A549 (cell line): ENCODE measurements around the gene HS6ST1. TPM values are rescaled to one million over a fixed set of nuclear protein-coding genes. Genes with fewer than 3 reads are reported as not detected.
A peak's percentile ranks its signal among the peaks of the same experiment; 100 is the strongest.

Source experiments
- ATAC-seq, 2 experiments: fragments of 200-7000 bp in 1 of 2; fragments of >200 bp in 1 of 2; cut with Nextera tagmentation in 1 of 2; cut with Tn5 transposase in 1 of 2; 3 replicates each; pipeline versions ENCODE4 v1.8.0 to v1.9.1; 2018 to 2020; ENCODE audit warnings: mild to moderate bottlenecking in 1 of 2, moderate library complexity in 1 of 2
- CTCF ChIA-PET: fragments of 300-600 bp; sonication (Branson Sonifier 250); formaldehyde crosslinking; extraction: SDS; loops from one replicate; lab custom pipeline; 2021; ENCODE audit warnings: antibody characterized with exemption, inconsistent platforms; lab: Yijun Ruan, JAX
- POLR2A ChIA-PET: fragments of 350-600 bp; formaldehyde crosslinking; extraction: SDS; loops from one replicate; lab custom pipeline; 2021; ENCODE audit warnings: antibody characterized with exemption, inconsistent platforms; lab: Yijun Ruan, JAX
- DNase-seq, 2 experiments: peaks; one replicate each; pipeline versions ENCODE4 v3.0.0 to v3.0.0-alpha.2; 2011 to 2016; ENCODE audit warnings: low read depth in 1 of 2, low spot score in 1 of 2
- FAIRE-seq: peaks from 2 replicates; lab custom pipeline; 2011; peaks lifted over from hg19 to GRCh38; lab: Jason Lieb, UNC
- H3K27ac ChIP-seq, 2 experiments: fragments of >200 bp; sonication (Bioruptor Twin); formaldehyde crosslinking; 3 replicates each; pipeline ENCODE4 v1.5.1; 2016 to 2017
- H3K4me1 ChIP-seq: fragments of >200 bp; sonication (Bioruptor Twin); formaldehyde crosslinking; 3 replicates; pipeline ENCODE4 v1.6.1; 2016
- H3K4me2 ChIP-seq: fragments of >200 bp; sonication (Bioruptor Twin); formaldehyde crosslinking; 3 replicates; pipeline ENCODE4 v1.6.1; 2016
- H3K4me3 ChIP-seq: fragments of >200 bp; sonication (Bioruptor Twin); formaldehyde crosslinking; 3 replicates; pipeline ENCODE4 v1.5.1; 2016
- H3K9me3 ChIP-seq: fragments of >200 bp; sonication (Bioruptor Twin); formaldehyde crosslinking; 3 replicates; pipeline ENCODE4 v1.6.1; 2016
- ATOH8 ChIP-seq: fragments of 250-450 bp; sonication (Bioruptor Pico); IDR thresholded peaks from 2 replicates; pipeline ENCODE4 v1.5.0; 2020; ENCODE audit warnings: low read depth, mild to moderate bottlenecking, moderate library complexity
- BHLHE40 ChIP-seq: IDR thresholded peaks from 2 replicates; pipeline ENCODE4 v1.6.1; 2012; ENCODE audit warnings: low read depth, low read length, inconsistent platforms
- CBX2 ChIP-seq: fragments of 200-600 bp; sonication (generic); IDR thresholded peaks from 2 replicates; pipeline ENCODE4 v1.6.1; 2016; ENCODE audit warnings: low read depth, mild to moderate bottlenecking, borderline replicate concordance
- CBX8 ChIP-seq: fragments of 200-600 bp; sonication (generic); IDR thresholded peaks from 2 replicates; pipeline ENCODE4 v1.6.1; 2016
- CEBPB ChIP-seq, 2 experiments: fragments of >200 bp in 1 of 2; sonication (Bioruptor Twin) in 1 of 2; formaldehyde crosslinking in 1 of 2; IDR thresholded peaks; 2 replicates each; pipeline ENCODE4 v1.6.1; 2012 to 2016
- CHD4 ChIP-seq: fragments of 200-600 bp; sonication (generic); IDR thresholded peaks from 2 replicates; pipeline ENCODE4 v1.6.1; 2016; ENCODE audit warnings: antibody characterized with exemption, mild to moderate bottlenecking, borderline replicate concordance
- CTCF ChIP-seq: fragments of >200 bp; sonication (Bioruptor Twin); formaldehyde crosslinking; IDR thresholded peaks from 3 replicates; pipeline ENCODE4 v1.5.1; 2016
- EHF ChIP-seq: fragments of 250-450 bp; sonication (Bioruptor Pico); IDR thresholded peaks from 2 replicates; pipeline ENCODE4 v1.5.0; 2020; ENCODE audit warnings: mild to moderate bottlenecking
- ESRRA ChIP-seq: fragments of 150-350 bp; IDR thresholded peaks from 2 replicates; pipeline ENCODE4 v1.6.1; 2014; ENCODE audit warnings: mild to moderate bottlenecking, low read length, borderline replicate concordance
- FOXS1 ChIP-seq: fragments of 250-450 bp; sonication (Bioruptor Pico); IDR thresholded peaks from 2 replicates; pipeline ENCODE4 v1.5.0; 2020; ENCODE audit warnings: mild to moderate bottlenecking, moderate library complexity
- GATA3 ChIP-seq: IDR thresholded peaks from 2 replicates; pipeline ENCODE4 v1.6.1; 2012; ENCODE audit warnings: borderline replicate concordance
- HES2 ChIP-seq: fragments of >200 bp; sonication (Bioruptor Twin); formaldehyde crosslinking; IDR thresholded peaks from 2 replicates; pipeline ENCODE4 v1.6.1; 2016
- HOXA7 ChIP-seq: fragments of 250-450 bp; sonication (Bioruptor Pico); IDR thresholded peaks from 2 replicates; pipeline ENCODE4 v1.5.0; 2020; ENCODE audit warnings: mild to moderate bottlenecking, moderate library complexity
- HOXB13 ChIP-seq: fragments of 250-450 bp; sonication (Bioruptor Pico); IDR thresholded peaks from 2 replicates; pipeline ENCODE4 v1.5.0; 2020; ENCODE audit warnings: low read depth, mild to moderate bottlenecking, moderate library complexity
- HOXB5 ChIP-seq: fragments of 250-450 bp; sonication (Bioruptor Pico); IDR thresholded peaks from 2 replicates; pipeline ENCODE4 v1.5.0; 2020; ENCODE audit warnings: mild to moderate bottlenecking, moderate library complexity
- JUNB ChIP-seq: fragments of >200 bp; sonication (Bioruptor Twin); formaldehyde crosslinking; IDR thresholded peaks from 2 replicates; pipeline ENCODE4 v1.6.1; 2016
- KDM5A ChIP-seq: fragments of 200-600 bp; sonication (generic); IDR thresholded peaks from 2 replicates; pipeline ENCODE4 v1.6.1; 2016; ENCODE audit warnings: antibody characterized with exemption, mild to moderate bottlenecking
- NFE2L2 ChIP-seq: fragments of 150-350 bp; conservative IDR thresholded peaks from 2 replicates; pipeline ENCODE4 v1.6.1; 2014; ENCODE audit warnings: low read length
- PBX3 ChIP-seq: IDR thresholded peaks from 2 replicates; pipeline ENCODE4 v1.6.1; 2012
- PHF8 ChIP-seq: fragments of 200-600 bp; sonication (generic); IDR thresholded peaks from 2 replicates; pipeline ENCODE4 v1.6.1; 2016; ENCODE audit warnings: low read depth, mild to moderate bottlenecking, antibody characterized with exemption, moderate library complexity, borderline replicate concordance
- POLR2A ChIP-seq: IDR thresholded peaks from 2 replicates; pipeline ENCODE4 v1.6.1; 2012; ENCODE audit warnings: mild to moderate bottlenecking, low read length
- POLR2AphosphoS2 ChIP-seq: conservative IDR thresholded peaks from 2 replicates; pipeline ENCODE4 v1.6.1; 2012; ENCODE audit warnings: low read length, improper control_type of control experiment, inconsistent platforms
- RARB ChIP-seq: fragments of 250-450 bp; sonication (Bioruptor Pico); IDR thresholded peaks from 2 replicates; pipeline ENCODE4 v1.8.0; 2021; ENCODE audit warnings: mild to moderate bottlenecking, moderate library complexity
- RFX5 ChIP-seq: fragments of 450-650 bp; IDR thresholded peaks from 2 replicates; pipeline ENCODE4 v1.7.1; 2014; ENCODE audit warnings: antibody characterized with exemption, mild to moderate bottlenecking, moderate library complexity
- TFCP2L1 ChIP-seq: fragments of 250-450 bp; sonication (Bioruptor Pico); IDR thresholded peaks from 2 replicates; pipeline ENCODE4 v1.5.0; 2021; ENCODE audit warnings: mild to moderate bottlenecking
- ZFP36 ChIP-seq: fragments of 450-650 bp; IDR thresholded peaks from 2 replicates; pipeline ENCODE4 v1.6.1; 2014; ENCODE audit warnings: borderline replicate concordance; ENCODE audit not compliant: partially characterized antibody
- WGBS: methylation state at CpG from one replicate; pipeline ENCODE4 v1.1.6; 2017; ENCODE audit errors: missing lambda C conversion rate; 5-methylcytosine and 5-hydroxymethylcytosine counted together
- polyA plus RNA-seq, 4 experiments: library from polyadenylated mRNA; depleted of rRNA in 3 of 4; stranded (reverse); fragments of >200 nt; fragmentation: RNase III in 1 of 4; extraction: RNeasy Plus Mini Kit Qiagen cat#74134 plus additional on column Dnase treatment in 1 of 4; gene quantifications; 2 replicates in 3 of 4; 3 replicates in 1 of 4; pipeline ENCODE4 v1.2.3, GENCODE V29; 2011 to 2017
- TF ChIP-seq, protein P1 (sequence below): fragments of 150-350 bp; IDR thresholded peaks from 2 replicates; pipeline ENCODE4 v1.6.1; 2014; ENCODE audit warnings: low read depth, mild to moderate bottlenecking, low read length

Gene HS6ST1
- polyA plus RNA-seq, 2 of the 4 experiments (the other 2 are of a cell fraction): 3.8 to 11.6 TPM

- no peak for ATAC-seq
- H3K4me2 ChIP-seq: no peak overlapping the region
- WGBS: 92% methylated on average over 6 of the region's 8 CpGs
- TF ChIP-seq JUNB (no peak), HES2 (no peak), POLR2AphosphoS2 (no peak), ESRRA (no peak)
- TF ChIP-seq, protein P1, sequence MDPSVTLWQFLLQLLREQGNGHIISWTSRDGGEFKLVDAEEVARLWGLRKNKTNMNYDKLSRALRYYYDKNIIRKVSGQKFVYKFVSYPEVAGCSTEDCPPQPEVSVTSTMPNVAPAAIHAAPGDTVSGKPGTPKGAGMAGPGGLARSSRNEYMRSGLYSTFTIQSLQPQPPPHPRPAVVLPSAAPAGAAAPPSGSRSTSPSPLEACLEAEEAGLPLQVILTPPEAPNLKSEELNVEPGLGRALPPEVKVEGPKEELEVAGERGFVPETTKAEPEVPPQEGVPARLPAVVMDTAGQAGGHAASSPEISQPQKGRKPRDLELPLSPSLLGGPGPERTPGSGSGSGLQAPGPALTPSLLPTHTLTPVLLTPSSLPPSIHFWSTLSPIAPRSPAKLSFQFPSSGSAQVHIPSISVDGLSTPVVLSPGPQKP: no peak
- TF ChIP-seq, all 56 proteins: peak for 0
- Histone ChIP-seq H3K9me3 (no peaks in the 10 kb centered on the region), H3K27ac (no peak overlapping the region), H3K4me1 (peaks cover 9% of the 10 kb centered on the region; the same call in 2 of the 3 replicates), H3K4me3 (no peak overlapping the region)
- no peak for FAIRE-seq
- no peak for DNase-seq
- ChIA-PET CTCF (interaction anchor here (1.2 kb wide), 1 partner anchor 11 kb away, joined by 4 read pairs; no protein-coding TSS in a partner anchor), POLR2A (no interaction called here)
These were observed 45.8 kb upstream of the HS6ST1 start for GRCh38 chr2:128364441-128364911.

GRCh38 chr2:128363934-128364361 is 45.3 kb upstream of the HS6ST1 start:
- H3K9me3 ChIP-seq: no peaks in the 10 kb centered on the region
- peaks cover 9% of the 10 kb centered on the region; the same call in 2 of the 3 replicates for H3K4me1 ChIP-seq
- TF ChIP-seq POLR2A: no peak
- TF ChIP-seq HOXB13 (CRISPR knock-in tag): no peak
- TF ChIP-seq TFCP2L1 (CRISPR knock-in tag): no peak
- TF ChIP-seq ESRRA: no peak
- TF ChIP-seq FOXS1 (CRISPR knock-in tag): no peak
- TF ChIP-seq CBX8: no peak
- TF ChIP-seq KDM5A: no peak
- TF ChIP-seq CTCF: no peak
- TF ChIP-seq CHD4: no peak
- no peak for TF ChIP-seq RFX5
- TF ChIP-seq PHF8: no peak
- no peak for TF ChIP-seq CBX2
- TF ChIP-seq BHLHE40: no peak
- no peak for TF ChIP-seq ATOH8
- no peak for TF ChIP-seq GATA3
- TF ChIP-seq HOXB5 (CRISPR knock-in tag): no peak
- no peak for TF ChIP-seq HOXA7 (CRISPR knock-in tag)
- TF ChIP-seq, all 56 proteins: peak for 0
- DNase-seq: no peak
- 83% methylated on average over 11 of the region's 11 CpGs for WGBS
- no peak for ATAC-seq
- CTCF ChIA-PET: interaction anchor here (1.2 kb wide), 1 partner anchor 11 kb away, joined by 4 read pairs; no protein-coding TSS in a partner anchor
- Histone ChIP-seq H3K27ac (no peak overlapping the region), H3K4me3 (no peak overlapping the region), H3K4me2 (no peak overlapping the region)
- POLR2A ChIA-PET: no interaction called here
- FAIRE-seq: no peak

DNA sequence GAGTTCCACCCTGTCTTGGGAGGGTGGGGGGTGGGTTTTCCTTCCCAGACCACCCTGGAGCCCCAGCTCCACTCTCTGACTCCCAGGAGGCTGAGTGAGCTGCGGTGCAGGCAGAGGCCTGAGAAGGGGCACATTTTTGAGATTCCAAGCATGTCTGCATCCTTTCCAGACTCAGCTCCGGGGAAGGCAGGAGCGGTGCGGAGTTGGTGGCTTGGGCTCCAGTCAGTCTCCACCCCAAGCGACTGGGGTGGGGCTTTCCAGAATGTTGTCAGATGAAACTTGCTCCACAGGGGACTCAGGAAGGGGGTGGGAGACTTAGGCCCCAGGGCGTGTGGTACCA is 44.2 kb upstream of the HS6ST1 start:
- ChIA-PET POLR2A (no interaction called here), CTCF (no interaction called here)
- WGBS: 12% methylated on average over 4 of the region's 6 CpGs
- peak in 1 of 2 experiments; percentile 71; a peak in 3 of 6 replicates for ATAC-seq
- no peak for FAIRE-seq
- Histone ChIP-seq H3K9me3 (no peaks in the 10 kb centered on the region), H3K4me1 (peaks cover 9% of the 10 kb centered on the region; the same call in 2 of the 3 replicates), H3K4me2 (peak overlapping the region; percentile 36; the same call in 2 of the 3 replicates), H3K27ac (peak overlapping the region in 1 of 2 experiments; percentile 35; a peak in 1 of 6 replicates), H3K4me3 (no peak overlapping the region)
- DNase-seq: peak in 1 of 2 experiments; percentile 10
- TF ChIP-seq NFE2L2 (no peak), RARB (no peak), ZFP36 (no peak), PHF8 (no peak), ATOH8 (no peak), CEBPB (IDR thresholded peaks at IDR 0.05) (no peak), PBX3 (no peak), EHF (CRISPR knock-in tag) (no peak)
- TF ChIP-seq, protein P1: no peak
